Measurements from ENCODE around the gene CHST13.

CHST13 gene

DNA sequence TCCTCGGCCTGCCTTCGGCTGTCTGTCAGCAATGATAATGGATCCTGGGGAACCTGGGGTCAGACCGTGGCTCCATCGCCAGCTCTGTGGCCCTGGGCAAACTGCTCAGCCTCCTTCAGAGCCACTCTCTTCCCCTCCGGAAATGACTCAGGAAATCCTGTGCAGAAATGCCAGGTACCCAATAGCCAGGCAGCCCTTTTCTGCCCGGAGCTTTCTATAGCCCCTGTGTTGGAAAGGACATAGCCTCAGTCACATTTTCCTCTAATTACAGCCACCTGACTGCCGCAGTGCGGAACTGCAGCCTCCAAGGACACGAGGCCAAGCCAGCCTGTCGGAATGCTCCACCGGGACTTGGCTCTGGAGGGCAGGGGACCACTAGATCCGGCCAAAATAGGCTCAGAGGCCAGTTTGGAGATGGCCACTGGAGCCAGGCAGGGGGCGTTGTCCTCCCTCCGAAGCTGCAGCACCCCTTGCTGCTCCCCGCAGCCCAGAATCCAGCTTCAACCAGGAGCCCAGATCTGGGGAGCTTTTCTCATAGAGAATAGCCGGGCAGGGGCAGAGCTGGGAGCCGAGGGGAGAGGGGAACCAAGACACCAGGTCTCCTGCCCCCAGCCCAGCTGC is 36.7 kb upstream of the CHST13 start:
- no peak for DNase-seq (ENCODE audit: low read depth in 2 of 2)

GRCh38 chr3:126488185-126488584 is 35.8 kb upstream of the CHST13 start:
- no peak for DNase-seq (ENCODE audit: low read depth in 2 of 2)

GRCh38 chr3:126488886-126489569 is 34.9 kb upstream of the CHST13 start:
- no peak for DNase-seq (ENCODE audit: low read depth in 2 of 2)

DNA sequence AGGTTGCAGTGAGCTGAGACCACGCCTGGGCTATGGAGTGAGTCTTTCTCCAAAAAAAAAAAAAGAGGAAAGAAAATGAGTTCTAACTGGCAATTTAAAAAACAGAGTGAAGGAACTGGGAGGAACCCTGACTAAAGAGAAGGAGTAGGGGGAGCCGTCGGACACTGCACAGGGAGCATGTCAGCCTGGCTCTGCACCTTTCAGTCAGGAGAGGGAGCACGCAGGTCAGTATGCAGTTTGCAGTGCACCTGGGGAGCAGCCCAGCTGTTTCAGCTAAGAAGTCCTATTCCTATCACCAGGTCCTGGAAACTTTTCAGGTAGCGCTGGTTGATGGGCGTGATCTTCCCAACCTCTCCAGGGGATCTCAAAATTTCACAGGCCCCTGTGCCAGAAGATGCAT is 33.3 kb upstream of the CHST13 start:
- no peak for DNase-seq (ENCODE audit: low read depth in 2 of 2)

- no peak for DNase-seq (ENCODE audit: low read depth in 2 of 2)
Measured at GRCh38 chr3:126491221-126492013, 32.5 kb upstream of the CHST13 start.

GRCh38 chr3:126493051-126493450 is 30.9 kb upstream of the CHST13 start:
- no peak for DNase-seq (ENCODE audit: low read depth in 2 of 2)

DNA sequence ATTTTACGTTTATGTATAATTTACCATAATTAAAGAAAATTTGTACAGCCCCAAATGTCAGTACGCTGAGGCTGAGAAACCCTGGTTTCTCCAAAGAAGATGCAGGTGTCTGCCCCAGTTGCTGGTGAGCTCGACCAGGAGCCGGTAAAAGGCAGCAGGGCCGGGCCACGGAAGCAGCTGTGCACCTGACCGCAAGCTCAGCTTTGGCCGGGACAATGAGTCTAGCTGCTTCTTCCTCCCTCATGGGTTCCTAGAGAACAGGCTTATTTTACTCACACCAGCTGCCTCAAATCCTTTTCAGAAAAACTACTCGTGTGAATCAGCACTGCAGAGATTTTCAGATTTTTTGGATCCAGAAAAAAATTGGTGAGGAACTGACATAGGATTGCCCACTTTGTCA is 30.2 kb upstream of the CHST13 start:
- no peak for DNase-seq (ENCODE audit: low read depth in 2 of 2)

GRCh38 chr3:126494204-126494969 is 29.6 kb upstream of the CHST13 start:
- no peak for DNase-seq (ENCODE audit: low read depth in 2 of 2)

- no peak for DNase-seq (ENCODE audit: low read depth in 2 of 2)
Measured at GRCh38 chr3:126494970-126495230, 29.1 kb upstream of the CHST13 start.

GRCh38 chr3:126495786-126496185 is 28.2 kb upstream of the CHST13 start:
- no peak for DNase-seq (ENCODE audit: low read depth in 2 of 2)

DNA sequence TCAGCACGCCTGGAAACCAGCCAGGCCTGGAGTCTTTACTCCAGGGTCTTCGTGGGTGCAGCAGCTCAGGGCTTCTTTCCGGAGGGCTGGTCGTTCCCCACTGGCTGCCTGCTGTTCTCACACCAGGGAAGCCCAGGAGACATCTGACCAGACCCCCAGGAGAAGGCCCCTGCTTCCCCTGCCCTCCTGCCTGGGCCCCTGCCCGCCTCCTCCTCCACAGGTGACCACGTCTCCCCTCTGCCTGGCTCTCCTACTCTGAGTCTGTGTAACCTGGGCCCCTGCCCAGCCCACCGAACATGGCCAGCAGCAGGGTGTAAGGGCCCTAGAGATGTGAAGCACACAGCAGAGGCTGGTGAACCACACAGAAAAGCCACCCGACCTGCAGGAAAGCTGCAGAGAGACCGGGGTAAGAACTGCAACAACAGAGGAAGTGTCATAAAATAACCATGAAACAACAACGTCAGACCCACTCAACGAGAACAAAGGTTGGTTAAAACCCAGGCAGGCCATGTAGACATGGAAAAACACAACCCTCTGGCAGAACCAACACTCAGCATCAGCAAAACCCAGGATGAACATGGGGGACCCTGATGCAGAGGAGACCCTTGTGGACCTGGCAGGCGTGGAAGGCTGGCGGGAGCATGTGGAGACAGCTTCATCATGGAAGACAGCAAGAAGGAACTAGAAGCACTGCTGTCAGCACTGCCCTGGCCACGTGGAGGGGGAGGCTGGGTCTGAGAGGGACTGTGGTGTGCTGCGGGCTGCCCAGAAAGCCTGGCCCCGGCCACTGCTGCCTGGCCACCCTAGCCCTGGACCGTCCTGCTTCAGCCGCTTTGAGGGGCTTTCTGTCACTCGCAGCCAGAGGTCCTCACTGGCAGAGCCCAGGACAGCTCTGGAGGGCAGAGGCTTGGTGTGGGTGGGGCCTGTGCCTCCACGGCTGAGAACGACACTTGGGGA is 26.8 kb upstream of the CHST13 start:
- DNase-seq (ENCODE audit: low read depth in 2 of 2) = no peak

DNA sequence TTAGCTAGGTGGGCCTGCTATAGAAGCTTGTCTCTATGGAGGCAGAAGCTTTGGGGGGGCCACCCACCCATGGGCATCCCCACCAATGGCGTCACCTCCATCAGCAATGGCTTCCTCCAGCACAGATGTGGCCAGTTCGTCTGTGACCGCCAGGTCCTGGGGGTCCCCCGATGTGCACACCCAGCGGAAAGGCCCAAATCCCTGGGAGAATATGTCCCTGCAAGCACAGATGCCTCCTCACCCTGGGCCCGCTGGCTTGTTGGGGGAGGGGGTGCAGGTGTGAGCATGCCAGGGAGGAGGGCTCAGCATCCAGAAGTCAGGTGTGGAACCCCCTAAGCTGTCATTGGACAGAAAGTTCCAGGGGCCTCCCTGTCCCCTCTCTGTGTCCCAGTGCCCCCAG is 26.0 kb upstream of the CHST13 start:
- no peak for DNase-seq (ENCODE audit: low read depth in 2 of 2)

DNA sequence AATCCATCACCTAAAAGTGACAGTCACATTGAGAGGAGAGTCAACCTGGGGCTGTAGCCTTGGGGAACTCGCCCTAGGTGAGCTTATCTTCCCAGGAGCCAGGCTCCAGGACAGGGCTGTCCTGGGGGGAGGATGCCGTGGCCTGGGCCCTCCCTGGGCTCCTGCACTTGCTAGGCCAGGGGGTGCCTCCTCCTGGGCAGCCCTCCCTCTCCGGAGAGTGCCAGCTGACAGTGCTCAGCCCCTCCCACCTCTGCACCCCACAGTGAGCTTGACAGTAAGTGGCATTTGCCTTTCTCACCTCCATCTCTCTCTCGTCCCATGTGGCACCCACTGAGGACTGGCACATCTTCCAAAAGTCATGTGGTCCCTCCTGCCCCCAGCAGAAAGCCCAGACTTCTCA is 25.5 kb upstream of the CHST13 start:
- DNase-seq (ENCODE audit: low read depth in 2 of 2) = no peak

- no peak for DNase-seq (ENCODE audit: low read depth in 2 of 2)
Measured at GRCh38 chr3:126498929-126499328, 25.0 kb upstream of the CHST13 start.

DNA sequence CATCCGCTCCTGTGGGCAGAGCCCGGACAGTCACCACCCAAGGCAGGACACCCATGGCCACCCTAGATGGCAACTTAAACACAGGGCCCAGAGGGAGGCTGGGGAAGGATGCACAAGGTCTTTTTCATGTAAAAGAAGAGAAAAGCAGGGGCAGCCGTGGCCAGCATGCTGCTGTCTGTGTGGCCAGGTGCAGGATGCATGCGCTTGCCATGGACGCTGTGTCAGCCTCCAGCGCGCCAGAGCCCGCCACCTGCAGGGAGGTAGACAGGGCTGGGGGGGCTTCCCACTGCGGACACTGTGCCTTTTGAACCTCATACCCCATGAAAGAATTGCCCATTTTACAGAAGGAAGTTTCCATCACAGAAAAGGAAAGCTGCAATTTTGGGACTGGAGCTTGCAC is 24.6 kb upstream of the CHST13 start:
- no peak for DNase-seq (ENCODE audit: low read depth in 2 of 2)

GRCh38 chr3:126500016-126500415 is 23.9 kb upstream of the CHST13 start:
- no peak for DNase-seq (ENCODE audit: low read depth in 2 of 2)

GRCh38 chr3:126501054-126501453 is 22.9 kb upstream of the CHST13 start:
- no peak for DNase-seq (ENCODE audit: low read depth in 2 of 2)

DNA sequence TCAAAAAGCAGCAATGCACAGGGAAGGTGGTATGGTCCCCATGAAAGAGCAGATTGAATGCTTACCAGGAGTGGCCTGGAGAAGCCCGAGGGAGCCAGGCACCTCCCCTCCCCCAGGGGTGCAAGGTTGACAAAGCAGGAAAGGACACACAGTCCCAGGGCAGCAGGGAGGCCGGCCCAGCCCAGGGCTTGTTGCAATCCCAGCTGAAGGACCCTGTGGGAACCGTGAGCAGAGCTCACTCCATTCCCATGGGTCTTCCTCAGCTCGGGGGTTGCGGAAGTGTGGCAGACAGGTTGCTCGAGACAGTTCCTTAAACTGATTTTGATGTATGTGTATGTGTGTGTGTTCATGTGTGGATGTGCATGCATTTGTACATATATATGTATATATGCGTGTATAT is 22.2 kb upstream of the CHST13 start:
- no peak for DNase-seq (ENCODE audit: low read depth in 2 of 2)

DNA sequence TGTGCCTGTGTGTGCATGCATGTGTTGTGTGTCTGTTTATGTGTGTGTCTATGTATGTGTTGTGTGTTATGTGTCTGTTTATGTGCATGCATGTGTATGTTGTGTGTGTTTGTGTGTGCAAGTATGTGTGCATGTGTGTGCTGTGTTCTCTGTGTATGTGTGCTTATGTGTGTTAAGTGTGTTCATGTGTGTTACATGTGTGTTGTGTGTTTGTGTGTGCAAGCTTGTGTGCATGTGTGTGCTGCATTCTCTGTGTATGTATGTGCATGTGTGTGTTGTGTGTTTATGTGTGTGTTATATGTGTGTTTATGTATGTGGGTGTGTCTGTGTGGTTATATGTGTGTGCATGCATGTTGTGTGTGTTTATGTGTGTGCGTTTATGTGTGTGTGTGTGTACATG is 21.3 kb upstream of the CHST13 start:
- no peak for DNase-seq (ENCODE audit: low read depth in 2 of 2)

- DNase-seq (ENCODE audit: low read depth in 2 of 2) = no peak
Measured at GRCh38 chr3:126503701-126504100, 20.3 kb upstream of the CHST13 start.

DNA sequence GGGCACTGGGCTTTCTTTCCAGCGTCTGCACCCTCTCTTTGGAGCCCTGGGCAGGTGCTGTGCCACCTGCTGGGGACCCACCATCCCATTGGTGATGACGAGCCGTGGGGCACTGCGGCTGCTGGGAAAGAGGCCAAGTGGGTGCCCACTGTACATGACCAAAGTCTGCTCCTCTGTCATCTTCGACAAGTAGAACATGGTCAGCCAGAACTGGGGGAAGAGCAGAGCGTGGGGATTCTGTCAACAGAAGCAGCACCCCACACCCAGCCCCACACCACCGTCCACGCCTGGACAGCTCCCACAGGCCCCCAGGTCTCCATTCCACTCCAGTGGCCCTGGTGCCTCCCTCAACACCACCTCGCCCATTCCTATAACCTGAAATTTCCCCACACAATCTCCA is 16.1 kb upstream of the CHST13 start:
- no peak for DNase-seq (ENCODE audit: low read depth in 2 of 2)

All from stimulated activated CD4-positive, alpha-beta T cell treated with anti-CD3 and anti-CD28 coated beads, Interleukin-12 subunit alpha, Interleukin-12 subunit beta, amount 100 ng/mL, for 24 hours (primary cell).